Small intestine (tissue), 7 donors: ENCODE results near the gene ZNF552. TPM values are rescaled to one million over a fixed set of nuclear protein-coding genes. Genes with fewer than 3 reads are reported as not detected.
"Not testable (repeated sequence)": the region's sequence is repeated elsewhere in the genome, so short reads cannot be mapped to it uniquely, and the experiment has no call there.

ENCODE experiments used
- DNase-seq, 2 donors: peaks; one replicate each; pipeline versions ENCODE4 v3.0.0 to v3.0.0-alpha.2; 2013
- FAIRE-seq: peaks from 2 replicates; lab custom pipeline; 2012; peaks lifted over from hg19 to GRCh38; lab: Jason Lieb, UNC
- H3K27ac ChIP-seq, 3 donors: one replicate each; pipeline ENCODE4 v1.5.1; 2013; ENCODE audit warnings: low read length in 2 of 3, mild to moderate bottlenecking in 2 of 3, control low read depth in 1 of 3, inconsistent platforms in 1 of 3, low read depth in 1 of 3, moderate library complexity in 1 of 3
- H3K27me3 ChIP-seq, 3 donors: one replicate each; pipeline ENCODE4 v1.6.1; 2013; ENCODE audit warnings: low read length in 3 of 3, inconsistent platforms in 1 of 3; ENCODE audit not compliant: control insufficient read depth in 3 of 3, insufficient read depth in 3 of 3
- H3K36me3 ChIP-seq, 3 donors: one replicate each; pipeline ENCODE4 v1.6.1; 2013; ENCODE audit warnings: low read length in 3 of 3, inconsistent platforms in 1 of 3, low read depth in 1 of 3, mild to moderate bottlenecking in 1 of 3, moderate library complexity in 1 of 3; ENCODE audit not compliant: control insufficient read depth in 3 of 3, insufficient read depth in 2 of 3
- H3K4me1 ChIP-seq, 3 donors: one replicate each; pipeline ENCODE4 v1.6.1; 2013; ENCODE audit warnings: low read length in 2 of 3, inconsistent platforms in 1 of 3, low read depth in 1 of 3, mild to moderate bottlenecking in 1 of 3, moderate library complexity in 1 of 3; ENCODE audit not compliant: control insufficient read depth in 3 of 3, insufficient read depth in 2 of 3
- H3K4me3 ChIP-seq, 3 donors: one replicate each; pipeline ENCODE4 v1.5.1; 2013; ENCODE audit warnings: low read length in 3 of 3, control low read depth in 1 of 3, inconsistent platforms in 1 of 3, low read depth in 1 of 3, mild to moderate bottlenecking in 1 of 3, moderate library complexity in 1 of 3
- H3K9me3 ChIP-seq, 2 donors: one replicate each; pipeline ENCODE4 v1.6.1; 2013; ENCODE audit warnings: low read depth in 1 of 2, low read length in 1 of 2; ENCODE audit not compliant: control insufficient read depth in 2 of 2, insufficient read depth in 1 of 2
- WGBS, 3 donors: extraction: QIAGEN DNeasy Blood & Tissue Kit; methylation state at CpG; one replicate each; pipeline ENCODE4 v1.1.7; 2013; 5-methylcytosine and 5-hydroxymethylcytosine counted together
- polyA plus RNA-seq, 4 donors: library from polyadenylated mRNA; stranded (reverse) in 3 of 4; unstranded in 1 of 4; fragments of 200-250 nt in 3 of 4; fragments of 120-200 nt in 1 of 4; gene quantifications; one replicate each; pipeline versions ENCODE4 v1.2.1 to v1.2.3, GENCODE V29; 2013
- donor health status: healthy with polysubstance abuse.
- donor health status: control.
- donor health status: control.
- donor health status: Bipolar disorder and iron deficiency.
- donor health status: healthy.

ZNF552 gene
- polyA plus RNA-seq, 4 donors, result 8.1 to 48.0 (median 9.0) TPM

- FAIRE-seq, H3K9me3 ChIP-seq, H3K27me3 ChIP-seq, DNase-seq, H3K27ac ChIP-seq: not testable (repeated sequence)
- H3K4me1 ChIP-seq, result peaks cover 0 to 15% (median 8%) of the 10 kb centered on the region in 3 donors
- peak overlapping the region in 1 of 3 donors; percentile 96 for H3K4me3 ChIP-seq
- peaks cover 2 to 42% (median 9%) of the 10 kb centered on the region in 3 donors for H3K36me3 ChIP-seq
- WGBS, 3 donors, result 89 to 94% (median 91%) methylated on average over 2 of the region's 2 CpGs
Observed at GRCh38 chr19:57849162-57849665, 34.5 kb upstream of the ZNF552 start.

- 75 to 84% (median 79%) methylated on average over 3 of the region's 3 CpGs for WGBS, 3 donors
- Histone ChIP-seq H3K36me3 (peaks cover 3 to 40% (median 7%) of the 10 kb centered on the region in 3 donors), H3K4me1 (peaks cover 0 to 12% (median 3%) of the 10 kb centered on the region in 3 donors)
- not testable (repeated sequence) for H3K27ac ChIP-seq, FAIRE-seq, DNase-seq, H3K9me3 ChIP-seq, H3K27me3 ChIP-seq, H3K4me3 ChIP-seq
Observed at GRCh38 chr19:57847164-57847563, 32.5 kb upstream of the ZNF552 start.

- WGBS, 3 donors, result 74 to 84% (median 83%) methylated on average over 6 of the region's 6 CpGs
Observed at GRCh38 chr19:57841122-57841763, 26.5 kb upstream of the ZNF552 start.

GRCh38 chr19:57838622-57839191 is 24.0 kb upstream of the ZNF552 start:
- 87 to 100% (median 92%) methylated on average over 4 to 5 of the region's 5 CpGs for WGBS, 3 donors

More at GRCh38 chr19:57841122-57841763, 26.5 kb upstream of the ZNF552 start:
- no peak overlapping the region for H3K27ac ChIP-seq
- no peaks in the 10 kb centered on the region for H3K9me3 ChIP-seq
- no peaks in the 10 kb centered on the region for H3K27me3 ChIP-seq
- H3K36me3 ChIP-seq, result peaks cover 9 to 51% (median 17%) of the 10 kb centered on the region in 3 donors
- FAIRE-seq, result no peak
- no peak for DNase-seq
- no peaks in the 10 kb centered on the region for H3K4me1 ChIP-seq
- no peak overlapping the region for H3K4me3 ChIP-seq

GRCh38 chr19:57836991-57837390 is 22.3 kb upstream of the ZNF552 start:
- FAIRE-seq, H3K9me3 ChIP-seq, DNase-seq, H3K27ac ChIP-seq, H3K27me3 ChIP-seq, H3K4me1 ChIP-seq, H3K4me3 ChIP-seq: not testable (repeated sequence)
- 93 to 97% (median 96%) methylated on average over 5 of the region's 5 CpGs for WGBS, 3 donors
- peaks cover 6 to 33% (median 9%) of the 10 kb centered on the region in 3 donors for H3K36me3 ChIP-seq

More at GRCh38 chr19:57838622-57839191, 24.0 kb upstream of the ZNF552 start:
- H3K27me3 ChIP-seq, DNase-seq, H3K27ac ChIP-seq, FAIRE-seq, H3K4me1 ChIP-seq, H3K9me3 ChIP-seq, H3K4me3 ChIP-seq: not testable (repeated sequence)
- peaks cover 8 to 37% (median 15%) of the 10 kb centered on the region in 3 donors for H3K36me3 ChIP-seq

GRCh38 chr19:57830071-57830602 is 15.4 kb upstream of the ZNF552 start, which contains the start of gene ZNF587B:
Gene ZNF587B, plus strand, starts transcription at chr19:57830299. Its CDS starts 230 bp downstream, at chr19:57830529.
- Histone ChIP-seq H3K27ac (peak within 1 kb of the TSS in 2 of 3 donors; percentile 68 to 83), H3K4me3 (peak within 1 kb of the TSS; percentile 8 to 55 (median 30)), H3K27me3 (no peaks in the 10 kb centered on the region), H3K9me3 (no peaks in the 10 kb centered on the region), H3K4me1 (peaks cover 0 to 20% (median 0%) of the 10 kb centered on the region in 3 donors), H3K36me3 (peaks cover 2 to 38% (median 2%) of the 10 kb centered on the region in 3 donors)
- peak; percentile 71 to 91 for DNase-seq
- FAIRE-seq, result no peak
- 34 to 72% (median 69%) methylated on average over 22 of the region's 22 CpGs for WGBS, 3 donors

- Histone ChIP-seq H3K27me3 (no peaks in the 10 kb centered on the region), H3K36me3 (peaks cover 2 to 41% (median 2%) of the 10 kb centered on the region in 3 donors), H3K9me3 (no peaks in the 10 kb centered on the region), H3K27ac (peak overlapping the region in 1 of 3 donors; percentile 68), H3K4me1 (peaks cover 0 to 20% (median 0%) of the 10 kb centered on the region in 3 donors), H3K4me3 (no peak overlapping the region)
- 80 to 89% (median 81%) methylated on average over 5 of the region's 5 CpGs for WGBS, 3 donors
- FAIRE-seq (no peak), DNase-seq (no peak)
Observed at GRCh38 chr19:57829316-57829715, 14.6 kb upstream of the ZNF552 start.

GRCh38 chr19:57825511-57825910 is 10.8 kb upstream of the ZNF552 start:
- Histone ChIP-seq H3K27ac (no peak overlapping the region), H3K4me1 (peaks cover 0 to 34% (median 2%) of the 10 kb centered on the region in 3 donors), H3K36me3 (peaks cover 2 to 36% (median 2%) of the 10 kb centered on the region in 3 donors), H3K27me3 (no peaks in the 10 kb centered on the region), H3K4me3 (no peak overlapping the region), H3K9me3 (peaks cover 0 to 4% of the 10 kb centered on the region in 2 donors)
- FAIRE-seq (no peak), DNase-seq (no peak)
- 92 to 96% (median 95%) methylated on average over 6 of the region's 6 CpGs for WGBS, 3 donors
